SK-N-SH (cell line): ENCODE measurements around the gene IQSEC1. TPM values are rescaled to one million over a fixed set of nuclear protein-coding genes. Genes with fewer than 3 reads are reported as not detected.

Experiments
- CTCF ChIA-PET: fragments of 300-600, 350-600 bp; formaldehyde crosslinking; extraction: SDS; loops from one replicate; lab custom pipeline; 2021; lab: Yijun Ruan, JAX
- POLR2A ChIA-PET: fragments of 350-600 bp; sonication (Branson Sonifier 250); formaldehyde crosslinking; extraction: SDS; loops from one replicate; lab custom pipeline; 2020; ENCODE audit warnings: antibody characterized with exemption, inconsistent platforms; lab: Yijun Ruan, JAX
- DNase-seq: peaks from one replicate; pipeline ENCODE4 v3.0.0; 2012
- H2AFZ ChIP-seq: fragments of 200-600 bp; sonication (generic); 2 replicates; pipeline ENCODE4 v1.8.1; 2016; ENCODE audit warnings: antibody characterized with exemption, mild to moderate bottlenecking, low read depth
- H3F3A ChIP-seq: fragments of 200-600 bp; sonication (generic); replicated peaks from 2 replicates; pipeline ENCODE3; 2016; ENCODE audit warnings: antibody characterized with exemption, mild to moderate bottlenecking; ENCODE audit not compliant: insufficient read depth
- H3K27ac ChIP-seq, 2 experiments: fragments of 200-500 bp in 1 of 2; fragments of 200-600 bp in 1 of 2; sonication (Bioruptor generic) in 1 of 2; sonication (generic), shearing (Covaris generic) in 1 of 2; 2 replicates each; pipeline versions ENCODE4 v1.5.1 to v1.6.1; 2014 to 2016; ENCODE audit warnings: low read depth in 2 of 2, inconsistent platforms in 1 of 2, low read length in 1 of 2, mild to moderate bottlenecking in 1 of 2, mixed read lengths in 1 of 2
- H3K27me3 ChIP-seq: fragments of 200-600 bp; sonication (generic), shearing (Covaris generic); 2 replicates; pipeline ENCODE4 v1.6.1; 2016; ENCODE audit warnings: mixed run types; ENCODE audit not compliant: insufficient read depth
- H3K36me3 ChIP-seq, 2 experiments: fragments of 200-500 bp in 1 of 2; fragments of 200-600 bp in 1 of 2; sonication (Bioruptor generic) in 1 of 2; sonication (generic) in 1 of 2; replicated peaks in 1 of 2; 2 replicates each; pipeline versions ENCODE3 to v1.5.1; 2014 to 2016; ENCODE audit warnings: low read length in 1 of 2, mild to moderate bottlenecking in 1 of 2; ENCODE audit not compliant: insufficient read depth in 2 of 2, control insufficient read depth in 1 of 2
- H3K4me1 ChIP-seq, 2 experiments: fragments of 200-500 bp in 1 of 2; fragments of 200-600 bp in 1 of 2; sonication (Bioruptor generic) in 1 of 2; sonication (generic), shearing (Covaris generic) in 1 of 2; 2 replicates each; pipeline versions ENCODE4 v1.5.1 to v1.6.1; 2014 to 2016; ENCODE audit warnings: low read depth in 1 of 2, low read length in 1 of 2, mixed run types in 1 of 2; ENCODE audit not compliant: insufficient read depth in 2 of 2, control insufficient read depth in 1 of 2
- H3K4me2 ChIP-seq: fragments of 200-600 bp; sonication (generic), shearing (Covaris generic); 2 replicates; pipeline ENCODE4 v1.6.1; 2017; ENCODE audit warnings: mixed run types
- H3K4me3 ChIP-seq, 2 experiments: fragments of 200-500 bp in 1 of 2; fragments of 200-600 bp in 1 of 2; sonication (Bioruptor generic) in 1 of 2; sonication (generic), shearing (Covaris generic) in 1 of 2; 2 replicates each; pipeline versions ENCODE4 v1.5.1 to v1.8.1; 2014 to 2016; ENCODE audit warnings: low read depth in 2 of 2, inconsistent platforms in 1 of 2, low read length in 1 of 2, mild to moderate bottlenecking in 1 of 2, mixed read lengths in 1 of 2, moderate library complexity in 1 of 2
- H3K79me2 ChIP-seq: fragments of 200-600 bp; sonication (generic); 2 replicates; pipeline ENCODE4 v1.8.1; 2017; ENCODE audit warnings: mild to moderate bottlenecking; ENCODE audit not compliant: insufficient read depth
- H3K9ac ChIP-seq: fragments of 200-600 bp; sonication (generic); 2 replicates; pipeline ENCODE4 v1.6.1; 2017; ENCODE audit warnings: mixed run types
- H3K9me2 ChIP-seq: fragments of 200-600 bp; sonication (generic); 2 replicates; pipeline ENCODE4 v1.6.1; 2017; ENCODE audit warnings: mixed run types
- H3K9me3 ChIP-seq: fragments of 200-600 bp; sonication (generic); 2 replicates; pipeline ENCODE4 v1.6.1; 2017; ENCODE audit warnings: mixed run types, mild to moderate bottlenecking, moderate library complexity
- H4K20me1 ChIP-seq: fragments of 200-600 bp; sonication (generic); 2 replicates; pipeline ENCODE4 v1.6.1; 2017; ENCODE audit warnings: mild to moderate bottlenecking, mixed run types; ENCODE audit not compliant: insufficient read depth
- CHD2 ChIP-seq: fragments of 150-350 bp; IDR thresholded peaks from 2 replicates; pipeline ENCODE4 v1.6.1; 2018; ENCODE audit warnings: low read length; ENCODE audit not compliant: partially characterized antibody
- CTCF ChIP-seq: fragments of 200-600 bp; sonication (generic); IDR thresholded peaks from 2 replicates; pipeline ENCODE4 v1.6.1; 2017; ENCODE audit warnings: antibody characterized with exemption, mild to moderate bottlenecking, moderate library complexity
- EZH2phosphoT487 ChIP-seq: fragments of 200-600 bp; sonication (generic); IDR thresholded peaks from 2 replicates; pipeline ENCODE4 v1.6.1; 2017; ENCODE audit warnings: low read depth, mixed run types, mild to moderate bottlenecking, antibody characterized with exemption, moderate library complexity, borderline replicate concordance
- FOSL2 ChIP-seq: IDR thresholded peaks from 2 replicates; pipeline ENCODE4 v1.4.0; 2012; ENCODE audit warnings: low read depth, mild to moderate bottlenecking, moderate library complexity, borderline replicate concordance
- GABPA ChIP-seq: IDR thresholded peaks from 2 replicates; pipeline ENCODE4 v1.4.0; 2012; ENCODE audit warnings: low read depth, mild to moderate bottlenecking
- GATA2 ChIP-seq: sonication (generic); formaldehyde crosslinking; IDR thresholded peaks from 2 replicates; pipeline ENCODE4 v1.5.0; 2020; ENCODE audit warnings: mild to moderate bottlenecking, missing genetic modification reagents
- JUND ChIP-seq: IDR thresholded peaks from 2 replicates; pipeline ENCODE4 v1.4.0; 2012
- MXI1 ChIP-seq: IDR thresholded peaks from 2 replicates; pipeline ENCODE4 v1.6.1; 2012; ENCODE audit warnings: mild to moderate bottlenecking, low read depth, low read length, improper control_type of control experiment
- NFIC ChIP-seq: IDR thresholded peaks from 2 replicates; pipeline ENCODE4 v1.4.0; 2012; ENCODE audit warnings: borderline replicate concordance
- PBX3 ChIP-seq: IDR thresholded peaks from 2 replicates; pipeline ENCODE4; 2012
- POLR2AphosphoS5 ChIP-seq: IDR thresholded peaks from 2 replicates; pipeline ENCODE4 v1.6.1; 2012; ENCODE audit warnings: low read depth, low read length
- RXRA ChIP-seq: IDR thresholded peaks from 2 replicates; pipeline ENCODE4 v1.4.0; 2012; ENCODE audit warnings: low read depth, mild to moderate bottlenecking, borderline replicate concordance
- SIN3A ChIP-seq: IDR thresholded peaks from 2 replicates; pipeline ENCODE4 v1.6.1; 2012; ENCODE audit warnings: low read depth, mild to moderate bottlenecking, low read length, moderate library complexity, borderline replicate concordance
- TAF1 ChIP-seq: IDR thresholded peaks from 2 replicates; pipeline ENCODE4 v1.6.1; 2012; ENCODE audit warnings: low read depth, mild to moderate bottlenecking, low read length, moderate library complexity, borderline replicate concordance
- TCF12 ChIP-seq: IDR thresholded peaks from 2 replicates; pipeline ENCODE4 v1.4.0; 2012
- TEAD4 ChIP-seq: IDR thresholded peaks from 2 replicates; pipeline ENCODE4 v1.4.0; 2012; ENCODE audit warnings: mild to moderate bottlenecking, borderline replicate concordance; ENCODE audit not compliant: insufficient read depth
- USF1 ChIP-seq: IDR thresholded peaks from 2 replicates; pipeline ENCODE4 v1.4.0; 2012; ENCODE audit warnings: low read depth, borderline replicate concordance
- YY1 ChIP-seq: IDR thresholded peaks from 2 replicates; pipeline ENCODE4 v1.4.0; 2012; ENCODE audit warnings: low read depth, mild to moderate bottlenecking
- ZBTB33 ChIP-seq: IDR thresholded peaks from 2 replicates; pipeline ENCODE4 v1.4.0; 2012; ENCODE audit warnings: low read depth, borderline replicate concordance
- WGBS: methylation state at CpG from one replicate; pipeline ENCODE4 v1.1.6; 2017; ENCODE audit warnings: low lambda C conversion rate; 5-methylcytosine and 5-hydroxymethylcytosine counted together
- polyA plus RNA-seq, 3 experiments: library from polyadenylated mRNA; depleted of rRNA; stranded (reverse); fragments of >200 nt; gene quantifications; 2 replicates each; pipeline ENCODE4 v1.2.3, GENCODE V29; 2012

IQSEC1 gene
- polyA plus RNA-seq, 1 of the 3 experiments (the other 2 are of a cell fraction) = 6.2 TPM

- TF ChIP-seq GATA2 (CRISPR knock-in tag) (no peak), YY1 (no peak), RXRA (no peak), NFIC (no peak), JUND (no peak), ZBTB33 (no peak), POLR2AphosphoS5 (no peak), EZH2phosphoT487 (no peak), CTCF (no peak), TAF1 (no peak), TCF12 (no peak), USF1 (no peak), FOSL2 (no peak), TEAD4 (no peak)
- Histone ChIP-seq H3K9me3 (no peaks in the 10 kb centered on the region), H3K36me3 (no peaks in the 10 kb centered on the region), H2AFZ (no peak overlapping the region), H3F3A (peaks cover 6% of the 10 kb centered on the region), H4K20me1 (no peaks in the 10 kb centered on the region), H3K4me3 (no peak overlapping the region), H3K4me1 (peaks cover 0 to 60% of the 10 kb centered on the region in 2 experiments; a peak in 1 of 4 replicates), H3K9me2 (no peaks in the 10 kb centered on the region), H3K79me2 (no peaks in the 10 kb centered on the region), H3K27me3 (no peaks in the 10 kb centered on the region; the same call in 1 of the 2 replicates), H3K9ac (no peak overlapping the region), H3K27ac (no peak overlapping the region), H3K4me2 (no peak overlapping the region)
- CTCF ChIA-PET = interaction anchor here (1.0 kb wide), 1 partner anchor 25 kb away, joined by 3 read pairs; no protein-coding TSS in a partner anchor
- 90% methylated on average over 2 of the region's 4 CpGs for WGBS
- no peak for DNase-seq
- POLR2A ChIA-PET = no interaction called here
Observed at GRCh38 chr3:13067778-13068177, 5.5 kb downstream of the IQSEC1 start.

- Histone ChIP-seq H3K9me3 (no peaks in the 10 kb centered on the region), H4K20me1 (no peaks in the 10 kb centered on the region), H3K9me2 (no peaks in the 10 kb centered on the region), H2AFZ (no peak overlapping the region), H3K4me2 (no peak overlapping the region), H3F3A (peaks cover 6% of the 10 kb centered on the region), H3K4me1 (peaks cover 0 to 52% of the 10 kb centered on the region in 2 experiments; a peak in 1 of 4 replicates), H3K36me3 (no peaks in the 10 kb centered on the region), H3K27me3 (no peaks in the 10 kb centered on the region), H3K9ac (no peak overlapping the region), H3K4me3 (no peak overlapping the region), H3K27ac (no peak overlapping the region), H3K79me2 (no peaks in the 10 kb centered on the region)
- WGBS = 89% methylated on average over 2 of the region's 4 CpGs
- TF ChIP-seq TCF12 (no peak), SIN3A (no peak), GATA2 (CRISPR knock-in tag) (no peak), YY1 (no peak), GABPA (no peak), CTCF (no peak), MXI1 (no peak), USF1 (no peak), PBX3 (no peak), RXRA (no peak), CHD2 (no peak), EZH2phosphoT487 (no peak)
- ChIA-PET CTCF (no interaction called here), POLR2A (no interaction called here)
- no peak for DNase-seq
Observed at GRCh38 chr3:13066834-13067233, 6.4 kb downstream of the IQSEC1 start.
